GM12892 (cell line): Measurements from ENCODE around the gene CNEP1R1.

Experiments
- DNase-seq: peaks from one replicate; pipeline ENCODE4 v3.0.0; 2011; ENCODE audit not compliant: insufficient read length
- FAIRE-seq: peaks from 2 replicates; lab custom pipeline; 2011; peaks lifted over from hg19 to GRCh38; lab: Jason Lieb, UNC
- POLR2A ChIP-seq: IDR thresholded peaks from 2 replicates; pipeline ENCODE4 v1.6.1; 2011; ENCODE audit warnings: low read depth, low read length, control low read depth
- POLR2AphosphoS5 ChIP-seq: IDR thresholded peaks from 2 replicates; pipeline ENCODE4 v1.6.1; 2011; ENCODE audit warnings: low read depth, low read length, control low read depth
- TAF1 ChIP-seq: IDR thresholded peaks from 2 replicates; pipeline ENCODE4 v1.6.1; 2011; ENCODE audit warnings: low read depth, mild to moderate bottlenecking, control low read depth, low read length, borderline replicate concordance

CNEP1R1 gene

GRCh38 chr16:50045412-50045811 lies 20.4 kb downstream of the CNEP1R1 start:
- DNase-seq = no peak
- FAIRE-seq = no peak
- TF ChIP-seq TAF1 = no peak
- no peak for TF ChIP-seq POLR2AphosphoS5
- TF ChIP-seq POLR2A = no peak

- no peak for TF ChIP-seq POLR2A
- no peak for TF ChIP-seq TAF1
- no peak for TF ChIP-seq POLR2AphosphoS5
- FAIRE-seq (no peak), DNase-seq (no peak)
These were observed 21.8 kb downstream of the CNEP1R1 start for GRCh38 chr16:50046853-50047252.

GRCh38 chr16:50047864-50048263 lies 22.8 kb downstream of the CNEP1R1 start:
- no peak for TF ChIP-seq POLR2AphosphoS5
- no peak for TF ChIP-seq TAF1
- TF ChIP-seq POLR2A = no peak
- FAIRE-seq (no peak), DNase-seq (no peak)

- DNase-seq = no peak
- FAIRE-seq = no peak
- TF ChIP-seq TAF1 (no peak), POLR2A (no peak), POLR2AphosphoS5 (no peak)
These were observed 25.8 kb downstream of the CNEP1R1 start for GRCh38 chr16:50050802-50051201.

GRCh38 chr16:50056226-50056625 lies 31.2 kb downstream of the CNEP1R1 start:
- DNase-seq (no peak), FAIRE-seq (no peak)
- no peak for TF ChIP-seq POLR2A
- no peak for TF ChIP-seq POLR2AphosphoS5
- TF ChIP-seq TAF1 = no peak

- DNase-seq (no peak), FAIRE-seq (no peak)
- TF ChIP-seq POLR2A = no peak
- TF ChIP-seq POLR2AphosphoS5 = no peak
- TF ChIP-seq TAF1 = no peak
These were observed 33.2 kb downstream of the CNEP1R1 start for GRCh38 chr16:50058091-50058771.

- no peak for FAIRE-seq
- TF ChIP-seq POLR2A = no peak
- no peak for TF ChIP-seq TAF1
- no peak for TF ChIP-seq POLR2AphosphoS5
These were observed 34.1 kb downstream of the CNEP1R1 start for GRCh38 chr16:50059111-50059510.

GRCh38 chr16:50059669-50060068 lies 34.6 kb downstream of the CNEP1R1 start:
- no peak for TF ChIP-seq POLR2A
- TF ChIP-seq POLR2AphosphoS5 = no peak
- no peak for TF ChIP-seq TAF1
- no peak for FAIRE-seq
- DNase-seq = no peak

More at GRCh38 chr16:50059111-50059510, 34.1 kb downstream of the CNEP1R1 start:
- DNase-seq = no peak

GRCh38 chr16:50061326-50061725 lies 36.3 kb downstream of the CNEP1R1 start:
- FAIRE-seq = no peak
- DNase-seq = no peak
- TF ChIP-seq POLR2AphosphoS5 (no peak), TAF1 (no peak), POLR2A (no peak)

- DNase-seq = no peak
- no peak for FAIRE-seq
These were observed 40.2 kb downstream of the CNEP1R1 start for GRCh38 chr16:50065241-50065623.

GRCh38 chr16:50065624-50066481 lies 40.8 kb downstream of the CNEP1R1 start, which contains the start of gene HEATR3:
HEATR3 (plus strand) TSS chr16:50065970; CDS start chr16:50066132, 162 bp downstream.
- peak; percentile 95 for FAIRE-seq
- peak; percentile 82 for DNase-seq
- TF ChIP-seq POLR2A = peak; percentile 67
- TF ChIP-seq TAF1 = no peak
- TF ChIP-seq POLR2AphosphoS5 = peak; percentile 57

More at GRCh38 chr16:50065241-50065623, 40.2 kb downstream of the CNEP1R1 start:
- TF ChIP-seq POLR2AphosphoS5 (no peak), TAF1 (no peak), POLR2A (no peak)
